Heart left ventricle (tissue), 16 donors: ENCODE measurements around the gene RASSF1. TPM values are rescaled to one million over a fixed set of nuclear protein-coding genes. Genes with fewer than 3 reads are reported as not detected.
"Not testable (repeated sequence)": the region's sequence is repeated elsewhere in the genome, so short reads cannot be mapped to it uniquely, and the experiment has no call there.

Source experiments
- ATAC-seq, 4 donors: fragments of 200-7000 bp; cut with Tn5 transposase; one replicate each; pipeline ENCODE4 v1.9.1; 2020 to 2022; ENCODE audit warnings: moderate library complexity in 4 of 4, mild to moderate bottlenecking in 3 of 4, moderate number of reproducible peaks in 1 of 4
- DNase-seq, 5 donors: peaks; one replicate each; pipeline ENCODE4 v3.0.0-alpha.2; 2020
- H3K27ac ChIP-seq, 12 donors: fragments of 200-600 bp; sonication (generic) in 4 of 12; one replicate each; pipeline versions ENCODE4 v1.5.0 to v1.8.0; 2016 to 2022; ENCODE audit warnings: mild to moderate bottlenecking in 2 of 12
- H3K27me3 ChIP-seq, 9 donors: fragments of 200-600 bp; sonication (generic) in 2 of 9; one replicate each; pipeline versions ENCODE4 v1.5.1 to v1.8.0; 2016 to 2022; ENCODE audit warnings: mild to moderate bottlenecking in 3 of 9
- H3K36me3 ChIP-seq, 9 donors: fragments of 200-600 bp; sonication (generic) in 2 of 9; one replicate each; pipeline versions ENCODE4 v1.5.0 to v1.8.0; 2018 to 2022; ENCODE audit warnings: mild to moderate bottlenecking in 2 of 9
- H3K4me1 ChIP-seq, 12 donors: fragments of 200-600 bp; sonication (generic) in 4 of 12; one replicate each; pipeline versions ENCODE4 v1.5.0 to v1.8.0; 2016 to 2022; ENCODE audit warnings: mild to moderate bottlenecking in 3 of 12
- H3K4me3 ChIP-seq, 12 donors: fragments of 200-600 bp; sonication (generic) in 4 of 12; one replicate each; pipeline versions ENCODE4 v1.5.0 to v1.8.0; 2017 to 2022; ENCODE audit warnings: mild to moderate bottlenecking in 9 of 12, moderate library complexity in 4 of 12
- H3K9me3 ChIP-seq, 12 donors: fragments of 200-600 bp; sonication (generic) in 4 of 12; one replicate each; pipeline versions ENCODE4 v1.5.0 to v1.8.0; 2016 to 2022; ENCODE audit warnings: mild to moderate bottlenecking in 1 of 12
- CTCF ChIP-seq, 12 donors: fragments of 200-600 bp; sonication (generic) in 4 of 12; IDR thresholded peaks; one replicate each; pipeline versions ENCODE4 v1.5.0 to v1.8.0; 2018 to 2022; ENCODE audit warnings: antibody characterized with exemption in 12 of 12, mild to moderate bottlenecking in 5 of 12
- POLR2A ChIP-seq, 2 donors: fragments of 450-650 bp; IDR thresholded peaks; one replicate each; pipeline ENCODE4 v1.6.1; 2017; ENCODE audit warnings: antibody characterized with exemption in 2 of 2, mild to moderate bottlenecking in 2 of 2, moderate library complexity in 2 of 2
- WGBS, 4 donors: extraction: QIAGEN DNeasy Blood & Tissue Kit in 2 of 4; methylation state at CpG; one replicate each; pipeline versions ENCODE4 v1.1.5 to v1.1.7; 2013 to 2018; 5-methylcytosine and 5-hydroxymethylcytosine counted together
- intact Hi-C, 10 donors: fragments of 100-400 bp; cut with DNase I; formaldehyde crosslinking; loops; one replicate each; pipeline versions ENCODE4 v1.11.1 to v1.14.2; 2022
- polyA plus RNA-seq, 2 donors: library from polyadenylated mRNA; stranded (reverse); fragments of 200-250 nt; gene quantifications; one replicate each; pipeline ENCODE4 v1.2.3, GENCODE V29; 2013
- total RNA-seq, 9 donors: library from RNA; depleted of rRNA in 2 of 9; stranded (reverse); fragments of >200 nt in 2 of 9; fragmentation: NEBNext Ultra II Directional in 3 of 9; extraction: Animal tissue kit (Norgen Biotek cat#: 25700) in 3 of 9; gene quantifications; one replicate each; pipeline versions ENCODE4 v1.1.0 to v1.2.4, GENCODE V29; 2016 to 2023
- donor health status: ischemic (EF 13 %, LVEDD 7.1; RV severe dilation, severe dysfunction).
- donor health status: healthy with polysubstance abuse.
- donor health status: DM: no; HTN: yes; CAD: no.
- donor health status: DM: no; HTN: no; CAD: no.
- donor health status: ischemic (EF 25% LVEDD 6.9; RV normal size, moderate dysfunction).
- donor health status: ischemic (EF 25% LVEDD 5.7; RV mildly dilated, moderate dysfunction).
- donor health status: healthy.
- donor health status: DM: yes; HTN: yes; CAD: no.
- donor health status: ischemic (EF 35%, LVEDD 5.7; RV mildly dilated, moderate dysfunction).
- donor health status: nonischemic (EF 11% LVEDD 7.7; RV severe dilation, severe dysfunction).
- donor health status: DM: yes; HTN: yes; CAD: no.
- donor health status: PGD.
- donor health status: ischemic (EF 29% LVEDD 5.4; RV normal size, mild dysfunction).
- donor health status: nonischemic (EF 23%, LVEDD 6.1; RV moderate dilation, normal function).

Gene RASSF1
- total and polyA plus RNA-seq, 11 donors, result 7.9 to 58.6 (median 14.2) TPM

DNA sequence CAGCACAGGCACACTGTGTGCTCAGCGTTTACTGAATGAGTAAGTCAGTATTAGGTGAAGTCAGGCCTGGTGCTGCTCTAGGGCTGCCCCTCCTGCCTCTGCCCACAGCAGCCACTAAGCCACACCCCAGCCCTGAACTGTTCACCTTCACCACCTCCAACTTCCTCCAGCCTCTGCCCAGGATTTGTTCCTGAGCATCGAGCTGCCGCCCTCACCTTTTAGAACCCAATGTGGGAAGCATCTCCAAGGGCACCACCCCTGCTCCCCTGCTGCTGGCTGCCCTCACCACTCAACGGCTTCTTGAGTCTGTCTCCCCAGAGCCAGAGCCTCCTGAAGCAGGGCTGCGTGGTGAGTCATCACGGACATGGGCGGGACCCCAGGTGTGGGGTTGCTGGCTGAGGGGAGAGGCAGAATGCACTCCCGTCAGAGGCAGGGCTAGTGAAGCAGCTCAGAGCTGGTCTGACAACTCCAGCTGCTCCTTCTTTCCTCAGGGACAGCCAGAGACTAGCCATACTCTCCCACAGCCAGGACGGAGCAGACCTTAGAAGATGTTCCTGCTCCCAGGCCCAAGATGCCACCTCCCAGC, 23.9 kb downstream of the RASSF1 start:
- intact Hi-C loops, result no loop called here
- H3K4me1 ChIP-seq, result peaks cover 5 to 46% (median 40%) of the 10 kb centered on the region in 12 donors
- peak in 1 of 4 donors; percentile 7 for ATAC-seq
- peaks cover 0 to 59% (median 45%) of the 10 kb centered on the region in 9 donors for H3K36me3 ChIP-seq
- TF ChIP-seq CTCF (IDR thresholded peaks at IDR 0.05), result no peak
- no peak for TF ChIP-seq POLR2A (IDR thresholded peaks at IDR 0.05)
- no peaks in the 10 kb centered on the region for H3K9me3 ChIP-seq
- whole genome bisulfite sequencing, 4 donors, result 64 to 75% (median 73%) methylated on average over 8 to 9 of the region's 9 CpGs
- H3K4me3 ChIP-seq, result peak overlapping the region in 2 of 12 donors; percentile 70 to 86
- H3K27me3 ChIP-seq, result no peaks in the 10 kb centered on the region
- DNase-seq, result peak in 1 of 5 donors; percentile 52
- peak overlapping the region in 11 of 12 donors; percentile 5 to 99 (median 39) for H3K27ac ChIP-seq

GRCh38 chr3:50314816-50315215, 25.8 kb downstream of the RASSF1 start:
- Histone ChIP-seq H3K4me3 (no peak overlapping the region), H3K27ac (no peak overlapping the region), H3K9me3 (no peaks in the 10 kb centered on the region), H3K4me1 (peaks cover 5 to 38% (median 30%) of the 10 kb centered on the region in 12 donors), H3K36me3 (peaks cover 0 to 56% (median 42%) of the 10 kb centered on the region in 9 donors), H3K27me3 (no peaks in the 10 kb centered on the region)
- peak in 2 of 5 donors; percentile 18 to 21 for DNase-seq
- ATAC-seq, result peak in 3 of 4 donors; percentile 11 to 25 (median 23)
- TF ChIP-seq POLR2A (IDR thresholded peaks at IDR 0.05), result no peak
- TF ChIP-seq CTCF (IDR thresholded peaks at IDR 0.05), result no peak
- intact Hi-C loops, result no loop called here
- WGBS, 4 donors, result 86 to 98% (median 97%) methylated on average over 4 of the region's 4 CpGs

DNA sequence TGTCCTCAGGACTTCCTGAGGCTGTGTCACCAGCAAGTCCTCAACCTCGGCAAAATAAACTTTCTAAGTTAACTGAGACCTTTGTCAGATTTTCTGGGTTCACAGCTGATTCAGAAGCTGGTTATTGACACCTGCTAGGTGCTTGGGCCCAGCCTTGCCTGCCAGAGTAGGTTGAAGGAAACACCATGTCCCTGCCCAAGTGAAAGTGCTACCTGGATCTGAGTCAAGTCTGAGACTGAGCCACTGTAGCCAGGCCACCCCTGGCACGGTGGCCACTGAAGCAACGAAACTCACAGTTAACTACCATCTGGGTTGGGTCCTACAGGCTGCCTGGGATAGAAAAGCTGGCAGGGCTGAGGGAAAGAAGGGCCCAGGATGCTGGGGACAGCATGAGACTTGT, 26.3 kb downstream of the RASSF1 start:
- H3K9me3 ChIP-seq, result no peaks in the 10 kb centered on the region
- H3K4me3 ChIP-seq, result no peak overlapping the region
- WGBS, 4 donors, result 65 to 85% (median 76%) methylated on average over 3 of the region's 3 CpGs
- peak in 3 of 4 donors; percentile 4 to 8 (median 4) for ATAC-seq
- no peaks in the 10 kb centered on the region for H3K27me3 ChIP-seq
- H3K27ac ChIP-seq, result no peak overlapping the region
- peaks cover 5 to 33% (median 26%) of the 10 kb centered on the region in 12 donors for H3K4me1 ChIP-seq
- DNase-seq, result peak in 2 of 5 donors; percentile 13 to 17
- intact Hi-C loops, result no loop called here
- peaks cover 0 to 51% (median 37%) of the 10 kb centered on the region in 9 donors for H3K36me3 ChIP-seq
- TF ChIP-seq POLR2A (IDR thresholded peaks at IDR 0.05) (no peak), CTCF (IDR thresholded peaks at IDR 0.05) (no peak)

GRCh38 chr3:50312041-50312440, 28.6 kb downstream of the RASSF1 start:
- H3K9me3 ChIP-seq, H3K27ac ChIP-seq, ATAC-seq, intact Hi-C loops, H3K4me3 ChIP-seq, H3K27me3 ChIP-seq: not testable (repeated sequence)
- peaks cover 0 to 10% (median 4%) of the 10 kb centered on the region in 12 donors for H3K4me1 ChIP-seq
- WGBS, 4 donors, result 89 to 93% (median 92%) methylated on average over 6 to 32 of the region's 32 CpGs; no CpG with 5 or more reads in 1 of the 4 donors
- H3K36me3 ChIP-seq, result peaks cover 0 to 28% (median 14%) of the 10 kb centered on the region in 9 donors
- DNase-seq, result peak in 1 of 5 donors; percentile 9
